CD14-positive monocyte (primary cell): ENCODE data around the gene PIK3R2. TPM values are rescaled to one million over a fixed set of nuclear protein-coding genes. Genes with fewer than 3 reads are reported as not detected.
A peak's percentile ranks its signal among the peaks of the same experiment; 100 is the strongest.

Source experiments
- DNase-seq, 3 donors: peaks; one replicate each; pipeline ENCODE4 v3.0.0-alpha.2; 2011 to 2022
- H2AFZ ChIP-seq: 2 replicates; pipeline ENCODE4 v1.6.0; 2012; ENCODE audit warnings: mild to moderate bottlenecking, low read depth, low read length, inconsistent platforms; ENCODE audit not compliant: insufficient read depth, poor library complexity, severe bottlenecking
- H3K27ac ChIP-seq, 2 donors: 1 replicate in 1 of 2; 2 replicates in 1 of 2; pipeline ENCODE4 v1.5.1; 2012 to 2013; ENCODE audit warnings: low read length in 2 of 2, control low read depth in 1 of 2, inconsistent platforms in 1 of 2, low read depth in 1 of 2, mild to moderate bottlenecking in 1 of 2
- H3K27me3 ChIP-seq, 2 donors: one replicate each; pipeline versions ENCODE4 v1.6.0 to v1.6.1; 2011 to 2013; ENCODE audit warnings: low read length in 2 of 2; ENCODE audit not compliant: control insufficient read depth in 2 of 2, insufficient read depth in 2 of 2
- H3K36me3 ChIP-seq, 2 donors: replicated peaks in 1 of 2; 1 replicate in 1 of 2; 2 replicates in 1 of 2; pipeline versions ENCODE4 v1.5.1 to v1.6.1; 2012 to 2013; ENCODE audit warnings: low read length in 2 of 2, control low read depth in 1 of 2, inconsistent platforms in 1 of 2, mild to moderate bottlenecking in 1 of 2; ENCODE audit not compliant: insufficient read depth in 2 of 2, control insufficient read depth in 1 of 2
- H3K4me1 ChIP-seq, 2 donors: 1 replicate in 1 of 2; 2 replicates in 1 of 2; pipeline versions ENCODE4 v1.5.1 to v1.6.1; 2012 to 2013; ENCODE audit warnings: low read length in 2 of 2, control low read depth in 1 of 2, inconsistent platforms in 1 of 2, mild to moderate bottlenecking in 1 of 2, moderate library complexity in 1 of 2; ENCODE audit not compliant: insufficient read depth in 2 of 2, control insufficient read depth in 1 of 2
- H3K4me2 ChIP-seq: replicated peaks from 2 replicates; pipeline ENCODE3; 2012; ENCODE audit warnings: low read length, moderate library complexity, mild to moderate bottlenecking; ENCODE audit not compliant: poor library complexity, severe bottlenecking; ENCODE audit errors: extremely low read depth
- H3K4me3 ChIP-seq, 3 experiments: fragments of 200-600 bp in 1 of 3; sonication (generic) in 1 of 3; replicated peaks in 1 of 3; 1 replicate in 2 of 3; 2 replicates in 1 of 3; pipeline ENCODE4 v1.5.1; 2011 to 2013; ENCODE audit warnings: low read length in 3 of 3, mild to moderate bottlenecking in 3 of 3, control low read depth in 2 of 3, low read depth in 2 of 3, inconsistent platforms in 1 of 3, moderate library complexity in 1 of 3
- H3K79me2 ChIP-seq: 2 replicates; pipeline ENCODE4 v1.6.0; 2012; ENCODE audit warnings: mild to moderate bottlenecking, control low read depth, inconsistent platforms, low read length, moderate library complexity; ENCODE audit not compliant: insufficient read depth
- H3K9ac ChIP-seq: 2 replicates; pipeline ENCODE4 v1.6.0; 2017; ENCODE audit warnings: low read length, mild to moderate bottlenecking; ENCODE audit not compliant: insufficient read depth, poor library complexity, severe bottlenecking
- H3K9me3 ChIP-seq, 2 donors: replicated peaks in 1 of 2; 1 replicate in 1 of 2; 2 replicates in 1 of 2; pipeline versions ENCODE4 v1.5.1 to v1.6.1; 2012 to 2013; ENCODE audit warnings: low read length in 2 of 2, control low read depth in 1 of 2; ENCODE audit not compliant: control insufficient read depth in 1 of 2, insufficient read depth in 1 of 2
- H4K20me1 ChIP-seq: 2 replicates; pipeline ENCODE4 v1.6.0; 2012; ENCODE audit warnings: mild to moderate bottlenecking, low read length, control low read depth, moderate library complexity; ENCODE audit not compliant: insufficient read depth
- H3K27ac Mint-ChIP-seq, 7 donors: one replicate each; pipeline ENCODE4 v1.8.0; 2020; ENCODE audit warnings: mild to moderate bottlenecking in 7 of 7, mixed read lengths in 7 of 7, moderate library complexity in 6 of 7, inconsistent platforms in 2 of 7
- H3K27me3 Mint-ChIP-seq, 3 donors: one replicate each; pipeline ENCODE4 v1.8.0; 2021 to 2022; ENCODE audit warnings: low read depth in 3 of 3, mild to moderate bottlenecking in 3 of 3, mixed read lengths in 3 of 3, moderate library complexity in 3 of 3, inconsistent platforms in 1 of 3
- H3K36me3 Mint-ChIP-seq, 2 donors: one replicate each; pipeline ENCODE4 v1.8.0; 2020; ENCODE audit warnings: mixed read lengths in 2 of 2, inconsistent platforms in 1 of 2, mild to moderate bottlenecking in 1 of 2
- H3K4me1 Mint-ChIP-seq: one replicate; pipeline ENCODE4 v1.8.0; 2020; ENCODE audit warnings: mild to moderate bottlenecking, mixed read lengths
- H3K4me3 Mint-ChIP-seq, 2 donors: one replicate each; pipeline ENCODE4 v1.8.0; 2020; ENCODE audit warnings: mild to moderate bottlenecking in 2 of 2, mixed read lengths in 2 of 2, moderate library complexity in 1 of 2
- H3K9me3 Mint-ChIP-seq, 7 donors: one replicate each; pipeline ENCODE4 v1.8.0; 2020 to 2022; ENCODE audit warnings: mixed read lengths in 7 of 7, mild to moderate bottlenecking in 6 of 7, moderate library complexity in 6 of 7, inconsistent platforms in 2 of 7
- CTCF ChIP-seq: fragments of 200-600 bp; IDR thresholded peaks from one replicate; pipeline ENCODE4 v1.8.0; 2022; ENCODE audit warnings: antibody characterized with exemption, mild to moderate bottlenecking
- WGBS: methylation state at CpG from one replicate; pipeline ENCODE4 v1.1.5; 2013; ENCODE audit warnings: missing lambda C conversion rate; ENCODE audit not compliant: insufficient coverage; 5-methylcytosine and 5-hydroxymethylcytosine counted together
- intact Hi-C, 2 donors: fragments of 100-400 bp; cut with micrococcal nuclease; formaldehyde crosslinking; loops; one replicate each; pipeline versions ENCODE4 v1.15.0 to v1.15.1; 2023
- polyA plus RNA-seq, 3 donors: library from polyadenylated mRNA; depleted of rRNA in 1 of 3; unstranded in 2 of 3; stranded (reverse) in 1 of 3; fragments of 300-500 nt in 2 of 3; fragments of >200 nt in 1 of 3; fragmentation: Illumina TruSeq in 2 of 3; gene quantifications; 1 replicate in 2 of 3; 2 replicates in 1 of 3; pipeline ENCODE4 v1.2.3, GENCODE V29; 2012 to 2021

The PIK3R2 gene
- polyA plus RNA-seq, 3 donors: 0.99 to 7.7 (median 2.0) TPM

- Histone ChIP-seq H3K36me3 (peaks cover 8 to 24% of the 10 kb centered on the region in 2 donors), H3K4me3 (peak overlapping the region; percentile 49 to 77 (median 58)), H3K27ac (peak overlapping the region; percentile 81 to 90), H3K9ac (no peak overlapping the region), H3K4me1 (peaks cover 29 to 37% of the 10 kb centered on the region in 2 donors), H2AFZ (no peak overlapping the region), H4K20me1 (peaks cover 10% of the 10 kb centered on the region), H3K4me2 (peak overlapping the region; percentile 79), H3K79me2 (peaks cover 13% of the 10 kb centered on the region), H3K27me3 (no peaks in the 10 kb centered on the region), H3K9me3 (no peaks in the 10 kb centered on the region)
- H3K9me3 Mint-ChIP-seq: no peaks in the 10 kb centered on the region
- WGBS: 77% methylated on average over 5 of the region's 5 CpGs
- intact Hi-C loops: loop anchor here in 1 of 2 donors (5.0 kb wide), 2 partner anchors 39 to 131 kb away; partner anchors contain the start of genes LSM4 and PIK3R2
- peaks cover 28% of the 10 kb centered on the region for H3K4me1 Mint-ChIP-seq
- peaks cover 0 to 4% (median 0%) of the 10 kb centered on the region in 3 donors for H3K27me3 Mint-ChIP-seq
- peak overlapping the region; percentile 92 to 96 (median 96) for H3K27ac Mint-ChIP-seq
- DNase-seq: no peak
- no peak for TF ChIP-seq CTCF
- peaks cover 28 to 35% of the 10 kb centered on the region in 2 donors for H3K36me3 Mint-ChIP-seq
- peak overlapping the region; percentile 80 to 93 for H3K4me3 Mint-ChIP-seq
Observed at GRCh38 chr19:18191640-18192062, 38.7 kb downstream of the PIK3R2 start.

GRCh38 chr19:18192673-18193387 is 39.9 kb downstream of the PIK3R2 start, which contains the start of gene MPV17L2:
MPV17L2 (plus strand) TSS chr19:18193218; CDS start chr19:18193282, 64 bp downstream.
- peak within 1 kb of the TSS; percentile 92 to 96 (median 96) for H3K27ac Mint-ChIP-seq
- Histone ChIP-seq H4K20me1 (peaks cover 10% of the 10 kb centered on the region), H3K79me2 (peaks cover 13% of the 10 kb centered on the region), H3K4me2 (peak within 1 kb of the TSS; percentile 100), H3K27me3 (no peaks in the 10 kb centered on the region), H3K9ac (peak within 1 kb of the TSS; percentile 83), H3K27ac (peak within 1 kb of the TSS; percentile 81 to 90), H3K36me3 (peaks cover 11 to 20% of the 10 kb centered on the region in 2 donors), H2AFZ (peak within 1 kb of the TSS; percentile 59), H3K4me3 (peak within 1 kb of the TSS; percentile 62 to 88 (median 64)), H3K9me3 (no peaks in the 10 kb centered on the region), H3K4me1 (peaks cover 29 to 37% of the 10 kb centered on the region in 2 donors)
- intact Hi-C loops: loop anchor here in 1 of 2 donors (5.0 kb wide), 2 partner anchors 41 to 129 kb away; partner anchors contain the start of genes LSM4 and PIK3R2
- peak; percentile 99 to 100 (median 100) for DNase-seq
- no peak for TF ChIP-seq CTCF
- H3K27me3 Mint-ChIP-seq: peaks cover 0 to 4% (median 0%) of the 10 kb centered on the region in 3 donors
- H3K36me3 Mint-ChIP-seq: peaks cover 21 to 35% of the 10 kb centered on the region in 2 donors
- H3K4me1 Mint-ChIP-seq: peaks cover 28% of the 10 kb centered on the region
- H3K9me3 Mint-ChIP-seq: no peaks in the 10 kb centered on the region
- H3K4me3 Mint-ChIP-seq: peak within 1 kb of the TSS; percentile 80 to 93
- WGBS: under 1% methylated on average over 74 of the region's 74 CpGs
